Hepatocyte (in vitro differentiated cells): ENCODE results near the gene MICAL2.

ENCODE experiments used
- EZH2phosphoT487 ChIP-seq: fragments of 200-600 bp; sonication (generic); IDR thresholded peaks from one replicate; pipeline ENCODE4 v1.6.1; 2018; ENCODE audit warnings: antibody characterized with exemption, mild to moderate bottlenecking, low read depth, moderate library complexity; ENCODE audit not compliant: unreplicated experiment, severe bottlenecking
- TF ChIP-seq, protein P1 (sequence below): fragments of 200-600 bp; sonication (generic); IDR thresholded peaks from 2 replicates; pipeline ENCODE4 v1.5.1; 2016; ENCODE audit warnings: antibody characterized with exemption, mild to moderate bottlenecking; ENCODE audit not compliant: poor library complexity

DNA sequence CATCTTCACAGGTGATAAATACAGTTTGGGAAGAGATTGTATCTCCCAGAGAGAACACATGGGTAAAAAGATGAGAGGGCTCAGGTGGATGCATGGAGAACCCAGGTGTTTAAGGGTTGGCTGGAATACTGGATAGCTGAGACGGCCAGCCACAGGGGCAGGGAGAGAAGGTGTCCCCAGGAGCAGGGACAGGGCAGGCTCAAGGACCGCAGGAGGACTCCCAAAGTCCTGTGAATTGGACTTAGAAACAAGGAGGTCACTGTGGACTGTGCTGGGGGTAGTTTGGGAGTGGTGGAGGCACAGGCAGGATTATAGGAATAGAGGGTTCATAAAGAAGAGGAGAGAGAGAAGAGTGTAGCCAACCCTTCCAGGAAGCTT is 163.2 kb downstream of the MICAL2 start:
- TF ChIP-seq, protein P1, sequence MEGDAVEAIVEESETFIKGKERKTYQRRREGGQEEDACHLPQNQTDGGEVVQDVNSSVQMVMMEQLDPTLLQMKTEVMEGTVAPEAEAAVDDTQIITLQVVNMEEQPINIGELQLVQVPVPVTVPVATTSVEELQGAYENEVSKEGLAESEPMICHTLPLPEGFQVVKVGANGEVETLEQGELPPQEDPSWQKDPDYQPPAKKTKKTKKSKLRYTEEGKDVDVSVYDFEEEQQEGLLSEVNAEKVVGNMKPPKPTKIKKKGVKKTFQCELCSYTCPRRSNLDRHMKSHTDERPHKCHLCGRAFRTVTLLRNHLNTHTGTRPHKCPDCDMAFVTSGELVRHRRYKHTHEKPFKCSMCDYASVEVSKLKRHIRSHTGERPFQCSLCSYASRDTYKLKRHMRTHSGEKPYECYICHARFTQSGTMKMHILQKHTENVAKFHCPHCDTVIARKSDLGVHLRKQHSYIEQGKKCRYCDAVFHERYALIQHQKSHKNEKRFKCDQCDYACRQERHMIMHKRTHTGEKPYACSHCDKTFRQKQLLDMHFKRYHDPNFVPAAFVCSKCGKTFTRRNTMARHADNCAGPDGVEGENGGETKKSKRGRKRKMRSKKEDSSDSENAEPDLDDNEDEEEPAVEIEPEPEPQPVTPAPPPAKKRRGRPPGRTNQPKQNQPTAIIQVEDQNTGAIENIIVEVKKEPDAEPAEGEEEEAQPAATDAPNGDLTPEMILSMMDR: no peak
- no peak for TF ChIP-seq EZH2phosphoT487
